HG03139 (cell line): Measurements from ENCODE around the gene PRMT7.
A peak's percentile ranks its signal among the peaks of the same experiment; 100 is the strongest.

ENCODE experiments used
- ATAC-seq: cut with Tn5 transposase; IDR thresholded peaks from one replicate; pipeline ENCODE4 v1.9.1; 2021; ENCODE audit not compliant: unreplicated experiment

The PRMT7 gene

DNA sequence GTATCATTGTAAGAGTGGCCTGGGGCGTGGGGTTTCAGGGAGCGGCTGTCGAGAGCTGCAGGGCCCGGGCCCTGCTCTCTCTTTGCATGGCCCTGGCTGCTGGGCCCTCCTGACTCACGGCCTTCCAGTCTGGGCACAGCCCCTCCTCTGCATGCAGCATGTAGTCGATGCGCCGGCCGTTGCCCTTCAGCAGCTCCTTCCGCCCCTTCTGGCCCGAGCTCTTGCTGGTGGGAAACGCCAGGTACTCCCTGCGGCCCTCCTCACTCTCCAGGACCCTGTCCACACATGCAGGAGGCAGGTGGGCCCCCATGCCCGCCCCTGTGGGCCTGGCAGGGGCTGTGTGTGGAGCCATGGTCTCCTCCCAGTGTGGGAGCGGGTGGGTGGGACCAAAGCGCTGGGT, 50.7 kb downstream of the PRMT7 start:
- no peak for ATAC-seq

DNA sequence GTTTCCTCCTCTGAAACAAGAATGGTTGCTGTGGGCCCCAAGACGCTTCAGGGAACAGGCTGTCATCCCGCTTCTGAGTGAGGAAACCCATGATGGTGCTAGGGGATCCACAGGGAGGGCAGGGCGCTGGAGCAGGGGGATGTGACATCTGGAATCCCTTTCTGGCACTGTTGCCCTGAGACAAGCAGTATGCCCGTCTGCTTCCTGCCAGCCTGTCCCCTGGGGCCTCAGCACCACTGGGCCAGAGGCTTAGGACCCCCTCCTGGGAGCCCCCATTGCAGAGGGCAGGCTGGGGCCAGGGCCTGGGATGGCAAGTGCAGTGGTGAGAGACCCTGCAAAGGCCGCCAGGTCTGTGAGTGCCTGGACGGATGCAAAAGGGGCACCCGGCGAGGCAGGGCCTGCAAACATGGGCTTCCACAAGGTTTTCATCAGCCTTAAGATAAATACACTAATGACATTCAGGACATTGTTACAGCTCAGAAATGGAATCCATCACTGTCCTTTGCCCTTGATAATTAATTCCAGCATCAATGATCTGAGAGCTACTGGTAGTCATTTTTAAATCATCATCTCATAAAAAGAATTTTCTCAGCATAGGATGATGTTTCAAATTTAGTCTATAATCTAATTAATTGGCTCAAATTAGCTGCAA, 51.6 kb downstream of the PRMT7 start:
- ATAC-seq = no peak

DNA sequence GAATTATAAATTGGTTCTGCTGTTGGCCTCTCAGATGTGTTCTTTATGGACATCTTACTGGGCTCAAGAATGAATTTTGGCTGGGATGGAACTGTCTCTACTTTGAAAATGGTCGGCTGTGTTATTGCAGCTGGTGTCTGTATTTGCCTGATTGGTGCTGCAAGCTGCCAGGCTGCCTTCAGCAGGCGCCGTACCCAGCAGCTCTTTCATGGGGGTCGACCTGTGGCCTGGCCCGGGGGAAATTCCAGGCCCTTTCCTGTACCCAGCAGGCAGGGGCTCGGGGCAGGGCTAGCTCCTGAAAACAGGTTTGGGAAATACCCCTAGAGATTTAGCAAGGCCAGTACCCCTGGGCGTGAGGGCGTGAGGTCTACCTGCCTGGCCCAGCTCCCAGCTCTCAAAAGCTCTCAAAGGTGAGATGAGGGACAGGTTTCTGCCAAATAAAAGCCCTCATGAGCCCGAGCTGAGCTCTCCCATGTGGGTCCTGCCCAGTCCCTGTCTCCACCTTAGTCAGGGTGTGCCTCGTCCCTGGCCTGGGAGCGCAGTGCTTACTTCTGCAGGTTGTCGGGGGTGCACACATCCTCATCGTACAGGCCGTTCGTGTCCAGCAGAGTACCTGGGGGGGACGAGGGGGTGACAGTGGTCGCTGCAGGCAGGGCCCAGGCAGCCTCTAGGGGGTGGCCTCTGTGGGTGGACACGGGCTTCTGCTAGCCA, 52.3 kb downstream of the PRMT7 start:
- ATAC-seq = no peak

DNA sequence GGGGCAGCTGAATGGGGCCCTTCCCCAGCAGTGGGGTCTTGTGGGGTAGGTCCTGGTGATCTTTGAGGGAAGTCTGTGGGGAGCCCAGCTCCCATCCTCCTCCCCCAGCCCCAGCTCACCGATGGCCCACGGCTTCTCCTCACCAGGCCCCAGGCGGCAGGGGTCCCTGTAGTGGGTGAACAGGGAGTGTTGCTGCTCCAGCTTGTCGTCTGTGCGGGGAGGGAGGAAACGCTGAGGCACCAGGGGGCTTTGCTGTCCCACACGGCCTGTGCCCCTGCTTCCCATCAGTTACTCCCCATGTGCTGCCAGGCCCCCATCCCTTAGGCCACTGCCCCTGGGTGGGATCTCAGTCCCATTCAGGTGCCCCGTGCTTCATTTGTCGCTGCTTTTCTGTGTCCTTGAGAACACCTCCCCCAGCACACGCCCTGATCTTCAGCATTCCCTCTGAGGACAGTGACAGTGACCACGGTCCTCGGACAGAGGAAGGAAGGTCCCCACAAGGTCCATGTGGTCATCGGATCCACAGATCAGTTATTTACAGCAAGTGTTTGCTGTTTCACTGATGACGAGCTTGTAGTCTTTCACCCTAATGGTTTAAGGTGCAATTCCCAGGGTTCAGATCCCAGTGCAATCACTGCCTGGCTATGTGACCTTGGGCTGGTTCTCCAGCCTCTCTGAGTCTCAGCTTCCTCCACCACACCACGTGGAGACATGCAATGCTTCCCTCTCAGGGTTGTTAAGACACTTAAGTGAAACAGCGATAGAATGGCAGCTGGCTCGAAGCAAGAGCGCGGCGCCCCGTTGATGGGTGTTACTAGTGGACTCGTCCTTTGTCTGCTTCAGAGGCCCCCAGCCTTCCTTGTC, 53.1 kb downstream of the PRMT7 start:
- ATAC-seq = no peak

GRCh38 chr16:68364561-68364998, 53.8 kb downstream of the PRMT7 start:
- no peak for ATAC-seq

- no peak for ATAC-seq
Measured at GRCh38 chr16:68365167-68365817, 54.5 kb downstream of the PRMT7 start.

- ATAC-seq = no peak
Measured at GRCh38 chr16:68366062-68366461, 55.2 kb downstream of the PRMT7 start.

DNA sequence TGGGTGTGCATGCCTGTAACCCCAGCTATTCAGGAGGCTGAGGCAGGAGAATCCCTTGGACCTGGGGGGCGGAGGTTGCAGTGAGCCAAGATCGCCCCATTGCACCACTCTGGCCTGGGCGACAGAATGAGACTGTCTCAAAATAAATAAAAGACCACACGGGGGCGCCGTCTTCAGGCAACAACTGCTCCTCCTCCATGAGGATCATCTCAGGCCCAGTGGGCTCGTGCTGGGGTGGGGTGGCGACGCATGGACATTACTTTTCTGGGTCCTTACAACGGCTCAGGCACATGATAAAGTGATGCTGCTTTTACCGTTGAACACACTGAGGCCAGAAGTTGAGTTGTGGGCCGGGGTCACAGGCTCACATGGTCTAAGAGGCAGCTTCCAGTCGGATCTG, 56.2 kb downstream of the PRMT7 start:
- ATAC-seq = no peak

DNA sequence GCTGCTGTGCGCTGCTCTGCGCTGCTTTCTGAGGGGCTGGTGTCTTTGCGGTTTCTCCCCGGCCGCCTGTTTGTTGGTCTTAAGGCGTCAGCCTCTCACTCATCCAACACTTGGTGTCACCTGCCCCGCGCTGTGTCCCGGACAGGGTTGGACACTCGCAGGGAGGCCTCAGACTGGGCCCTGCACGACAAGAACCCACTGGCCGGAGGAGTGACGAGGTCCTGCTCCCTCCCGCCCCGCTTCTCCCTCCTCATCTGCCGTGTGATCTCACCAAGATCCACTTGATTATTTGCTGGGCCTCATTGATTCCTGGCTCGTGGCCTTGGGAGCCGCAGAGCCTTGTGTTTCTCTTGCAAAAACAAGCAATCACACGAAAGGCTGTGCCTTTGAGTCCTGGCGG, 56.6 kb downstream of the PRMT7 start:
- ATAC-seq = no peak

- ATAC-seq = no peak
Measured at GRCh38 chr16:68367891-68368290, 57.1 kb downstream of the PRMT7 start.

- ATAC-seq = no peak
Measured at GRCh38 chr16:68368301-68368888, 57.6 kb downstream of the PRMT7 start.

DNA sequence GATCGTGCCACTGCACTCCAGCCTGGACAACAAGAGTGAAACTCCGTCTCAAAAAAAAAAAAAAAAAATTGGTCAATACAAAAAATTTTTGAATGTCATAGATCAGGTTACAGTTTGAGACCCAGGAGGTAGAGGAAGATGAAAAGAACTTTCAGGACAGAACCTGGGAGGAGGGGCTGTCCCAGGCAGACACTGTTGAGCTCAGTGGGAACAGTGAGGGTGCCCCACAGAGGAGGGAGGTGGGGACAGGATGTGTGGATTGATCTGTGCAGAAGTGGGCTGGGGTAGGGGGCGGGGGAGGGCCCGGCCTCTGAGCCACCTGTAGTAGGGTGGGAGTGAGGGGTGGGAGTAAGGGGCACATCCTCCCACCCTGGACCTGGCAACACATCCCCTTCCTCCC, 58.3 kb downstream of the PRMT7 start:
- no peak for ATAC-seq

DNA sequence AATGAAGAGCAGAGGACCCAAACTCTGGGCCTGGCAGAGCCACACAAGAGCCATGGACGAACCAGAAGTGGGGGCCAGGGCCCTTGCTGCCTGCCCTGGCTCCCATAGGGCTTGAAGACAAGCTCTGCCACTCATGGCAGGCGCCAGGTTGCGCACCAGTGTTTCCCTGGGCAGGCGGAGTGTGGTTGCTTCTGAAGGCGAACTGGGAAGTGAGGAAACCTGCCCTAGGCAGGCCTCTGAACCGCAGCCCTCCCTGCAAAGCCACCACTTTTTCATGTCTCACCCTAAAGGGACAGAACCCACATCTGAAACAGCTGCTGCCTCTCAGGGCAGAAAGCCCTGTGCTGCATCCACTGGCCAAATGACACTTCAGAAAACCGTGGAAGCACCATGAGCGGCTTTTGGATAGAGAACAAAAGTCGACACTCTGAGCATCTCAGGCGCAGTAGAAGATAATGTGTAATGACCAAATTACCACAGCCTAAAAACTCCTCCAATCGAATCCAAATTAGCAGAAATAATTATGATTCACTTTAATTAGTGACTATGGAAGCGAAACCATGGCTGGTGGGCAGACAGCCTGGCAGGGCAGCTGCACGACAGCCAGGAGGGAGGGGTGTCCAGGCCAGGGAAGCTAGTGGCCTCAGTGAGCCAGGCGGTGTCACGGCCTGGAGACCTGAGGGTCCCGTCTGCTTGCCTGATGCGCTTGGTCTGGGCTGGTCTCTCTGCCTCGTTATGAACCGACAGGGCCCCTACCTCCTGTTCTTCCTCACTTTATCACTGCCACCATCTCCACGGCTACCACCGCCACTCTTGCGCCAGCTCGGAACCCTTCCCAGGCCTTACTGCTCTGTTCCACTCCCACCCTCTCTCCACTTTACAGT, 59.1 kb downstream of the PRMT7 start:
- ATAC-seq = peak; percentile 46

DNA sequence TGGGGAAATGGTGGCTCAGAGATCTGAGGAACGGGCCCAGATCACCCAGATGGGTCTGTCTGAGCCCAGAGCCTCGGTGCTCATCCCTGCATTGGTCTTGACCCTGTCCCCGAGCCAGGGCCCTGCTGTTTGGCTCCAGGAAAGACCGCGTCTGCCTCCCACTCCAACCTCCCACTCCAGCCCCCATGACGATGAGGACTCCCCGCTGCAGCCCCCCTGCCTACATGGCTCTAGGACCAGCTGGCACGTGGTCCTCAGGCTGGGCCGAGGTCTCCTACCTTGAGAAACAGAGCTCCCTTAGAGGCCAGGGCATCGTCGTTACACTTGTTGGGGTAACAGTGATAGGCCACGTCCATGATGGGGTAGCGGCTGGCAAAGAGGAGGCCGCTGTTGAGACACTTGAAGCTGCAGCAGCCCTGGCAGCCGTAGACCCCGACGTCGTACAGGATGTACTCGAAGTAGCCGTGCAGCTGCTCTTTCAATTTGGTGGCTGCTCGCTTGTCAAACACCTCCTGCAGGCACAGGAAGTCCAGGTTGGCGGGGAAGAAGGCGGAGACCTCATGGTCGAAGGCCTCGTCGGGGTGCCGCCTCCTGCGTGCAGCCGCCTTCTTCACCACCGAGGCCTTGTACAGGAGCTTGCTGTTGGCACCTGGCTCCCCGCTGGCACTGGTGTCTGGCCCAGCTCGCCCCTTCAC, 59.9 kb downstream of the PRMT7 start:
- no peak for ATAC-seq

DNA sequence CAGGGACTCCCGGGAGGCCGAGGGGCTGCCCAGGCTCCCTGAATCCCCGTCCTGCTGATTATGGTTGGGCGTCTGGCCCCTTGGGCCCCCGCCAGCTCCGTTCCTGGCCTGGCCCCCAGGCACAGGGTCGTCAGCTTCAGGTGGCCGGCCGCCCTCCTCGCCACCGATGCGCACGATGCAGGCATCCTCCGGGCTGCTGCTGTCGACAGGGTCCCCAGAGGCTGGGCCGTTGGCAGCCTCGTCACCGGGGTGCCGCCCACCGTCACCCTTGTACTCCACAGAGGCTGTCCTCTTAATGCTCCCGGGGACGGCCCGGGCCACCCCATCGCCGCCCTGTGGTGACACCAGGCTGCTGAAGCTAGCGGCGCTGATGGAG, 60.4 kb downstream of the PRMT7 start:
- ATAC-seq = no peak

DNA sequence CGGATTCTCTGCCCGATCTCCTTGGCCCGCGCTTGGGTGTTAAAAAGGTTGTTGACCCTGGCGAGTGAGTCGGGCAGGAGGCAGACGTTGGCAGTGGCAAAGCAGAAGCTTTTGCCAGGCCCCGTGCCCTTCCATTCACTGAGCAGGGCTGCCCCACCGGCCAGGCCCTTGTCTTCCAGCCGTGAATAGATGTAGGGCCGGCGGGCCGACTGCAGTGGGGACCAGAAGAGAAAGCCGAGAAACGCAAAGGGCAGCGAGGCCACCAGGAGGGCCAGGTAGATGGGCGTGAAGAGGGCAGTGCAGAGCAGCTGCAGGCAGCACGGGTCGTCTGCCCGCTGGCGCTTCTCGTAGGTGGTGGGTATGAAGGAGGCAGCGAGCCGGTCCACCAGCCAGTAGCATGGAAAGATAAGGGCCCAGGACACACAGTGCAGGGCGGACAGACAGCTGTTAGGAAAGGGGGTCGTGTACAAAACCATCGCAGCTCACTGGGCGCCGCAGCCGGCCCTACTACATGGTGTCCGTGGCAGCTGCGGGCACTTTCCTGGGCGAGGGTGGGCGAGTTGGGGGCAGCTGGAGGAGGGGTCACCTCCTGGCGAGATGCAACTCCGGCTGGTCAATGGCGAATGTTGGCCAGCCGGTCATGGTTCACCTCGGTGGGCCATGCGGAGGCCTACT, 61.0 kb downstream of the PRMT7 start:
- no peak for ATAC-seq

DNA sequence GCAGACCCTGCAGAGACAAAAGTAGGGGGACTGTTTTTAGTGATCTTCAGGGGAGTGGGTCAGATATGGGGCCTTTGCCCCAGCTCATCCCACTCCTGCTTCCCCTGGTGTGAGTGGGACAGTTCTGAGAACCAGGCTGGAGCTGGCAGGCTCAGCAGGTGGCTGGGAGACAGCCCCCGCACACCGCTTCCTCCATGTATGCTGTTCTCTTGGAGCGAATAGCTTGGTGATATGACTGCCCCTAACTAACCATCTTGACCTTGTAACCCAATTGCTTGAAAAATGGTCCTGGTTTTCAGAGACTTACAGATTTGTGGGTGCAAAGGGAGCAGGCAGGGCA, 61.5 kb downstream of the PRMT7 start:
- no peak for ATAC-seq

GRCh38 chr16:68372806-68373205, 62.0 kb downstream of the PRMT7 start:
- ATAC-seq = no peak
